ENCODE results near the gene PDE5A.
A peak's percentile ranks its signal among the peaks of the same experiment; 100 is the strongest.

PDE5A gene

GRCh38 chr4:119626943-119627266 lies 1.7 kb downstream of the PDE5A start:
- H3K4me1 Mint-ChIP-seq, result peaks cover 15% of the 10 kb centered on the region
- no peak for TF ChIP-seq CTCF (IDR thresholded peaks at IDR 0.05)
- no peaks in the 10 kb centered on the region for H3K36me3 Mint-ChIP-seq (ENCODE audit: low read depth)
- peaks cover 17% of the 10 kb centered on the region for H3K27me3 Mint-ChIP-seq (ENCODE audit: low read depth, poor library complexity)
- no peak overlapping the region for H3K27ac Mint-ChIP-seq
- H3K4me3 Mint-ChIP-seq, result peak overlapping the region; percentile 87
- no peak for DNase-seq
- H3K9me3 Mint-ChIP-seq, result no peaks in the 10 kb centered on the region

- Mint-ChIP-seq H3K27ac (no peak overlapping the region), H3K4me3 (peak overlapping the region; percentile 87), H3K27me3 (ENCODE audit: low read depth, poor library complexity) (peaks cover 17% of the 10 kb centered on the region), H3K4me1 (peaks cover 15% of the 10 kb centered on the region), H3K9me3 (no peaks in the 10 kb centered on the region), H3K36me3 (ENCODE audit: low read depth) (peaks cover 2% of the 10 kb centered on the region)
- no peak for TF ChIP-seq CTCF (IDR thresholded peaks at IDR 0.05)
- DNase-seq, result no peak
These were observed 2.2 kb downstream of the PDE5A start for GRCh38 chr4:119626420-119626819.

GRCh38 chr4:119625761-119626160 lies 2.8 kb downstream of the PDE5A start:
- Mint-ChIP-seq H3K4me1 (peaks cover 15% of the 10 kb centered on the region), H3K36me3 (ENCODE audit: low read depth) (peaks cover 5% of the 10 kb centered on the region), H3K9me3 (no peaks in the 10 kb centered on the region), H3K27ac (no peak overlapping the region), H3K4me3 (no peak overlapping the region), H3K27me3 (ENCODE audit: low read depth, poor library complexity) (peaks cover 17% of the 10 kb centered on the region)
- DNase-seq, result no peak
- no peak for TF ChIP-seq CTCF (IDR thresholded peaks at IDR 0.05)

GRCh38 chr4:119624356-119624755 lies 4.2 kb downstream of the PDE5A start:
- Mint-ChIP-seq H3K9me3 (no peaks in the 10 kb centered on the region), H3K27ac (no peak overlapping the region), H3K27me3 (ENCODE audit: low read depth, poor library complexity) (peaks cover 17% of the 10 kb centered on the region), H3K4me1 (peaks cover 15% of the 10 kb centered on the region), H3K36me3 (ENCODE audit: low read depth) (peaks cover 5% of the 10 kb centered on the region), H3K4me3 (no peak overlapping the region)
- no peak for DNase-seq
- no peak for TF ChIP-seq CTCF (IDR thresholded peaks at IDR 0.05)

GRCh38 chr4:119623025-119623424 lies 5.6 kb downstream of the PDE5A start:
- peaks cover 14% of the 10 kb centered on the region for H3K27me3 Mint-ChIP-seq (ENCODE audit: low read depth, poor library complexity)
- H3K4me3 Mint-ChIP-seq, result no peak overlapping the region
- no peak for TF ChIP-seq CTCF (IDR thresholded peaks at IDR 0.05)
- no peak overlapping the region for H3K27ac Mint-ChIP-seq
- H3K4me1 Mint-ChIP-seq, result peaks cover 10% of the 10 kb centered on the region
- H3K9me3 Mint-ChIP-seq, result no peaks in the 10 kb centered on the region
- H3K36me3 Mint-ChIP-seq (ENCODE audit: low read depth), result peaks cover 5% of the 10 kb centered on the region
- no peak for DNase-seq

GRCh38 chr4:119615068-119615719 lies 13.4 kb downstream of the PDE5A start:
- Mint-ChIP-seq H3K27ac (no peak overlapping the region), H3K27me3 (ENCODE audit: low read depth, poor library complexity) (no peaks in the 10 kb centered on the region), H3K36me3 (ENCODE audit: low read depth) (peaks cover 17% of the 10 kb centered on the region), H3K4me3 (no peak overlapping the region), H3K9me3 (peaks cover 7% of the 10 kb centered on the region), H3K4me1 (no peaks in the 10 kb centered on the region)
- TF ChIP-seq CTCF (IDR thresholded peaks at IDR 0.05), result no peak
- DNase-seq, result no peak

Data from nephron progenitor cell (in vitro differentiated cells).